Measurements from ENCODE around the gene NR5A2. TPM values are rescaled to one million over a fixed set of nuclear protein-coding genes. Genes with fewer than 3 reads are reported as not detected.

NR5A2 gene
- total and polyA plus RNA-seq, 7 donors: 0.49 to 13.8 (median 1.9) TPM

- H3K27ac ChIP-seq: no peak overlapping the region
- H3K4me1 ChIP-seq: no peaks in the 10 kb centered on the region
- intact Hi-C loops (cut with DNase I): no loop called here
- no peaks in the 10 kb centered on the region for H3K36me3 ChIP-seq
- no peaks in the 10 kb centered on the region for H3K9me3 ChIP-seq
- no peak for DNase-seq
- H3K4me3 ChIP-seq: no peak overlapping the region
- 8 to 45% methylated on average over 1 of the region's 1 CpG for WGBS, 2 donors
- TF ChIP-seq POLR2AphosphoS5 (IDR thresholded peaks at IDR 0.05) (no peak), POLR2A (IDR thresholded peaks at IDR 0.05) (no peak), CTCF (IDR thresholded peaks at IDR 0.05) (no peak)
- no peaks in the 10 kb centered on the region for H3K27me3 ChIP-seq
Measured at GRCh38 chr1:200103966-200104583, 76.6 kb downstream of the NR5A2 start.

GRCh38 chr1:200107004-200107470 is 79.5 kb downstream of the NR5A2 start:
- 21 to 57% methylated on average over 8 of the region's 8 CpGs for WGBS, 2 donors
- no peaks in the 10 kb centered on the region for H3K9me3 ChIP-seq
- intact Hi-C loops (cut with DNase I): no loop called here
- no peak overlapping the region for H3K27ac ChIP-seq
- no peak overlapping the region for H3K4me3 ChIP-seq
- DNase-seq: no peak
- H3K36me3 ChIP-seq: no peaks in the 10 kb centered on the region
- H3K27me3 ChIP-seq: no peaks in the 10 kb centered on the region
- TF ChIP-seq EP300 (IDR thresholded peaks at IDR 0.05) (no peak), POLR2AphosphoS5 (IDR thresholded peaks at IDR 0.05) (no peak), CTCF (IDR thresholded peaks at IDR 0.05) (no peak), POLR2A (IDR thresholded peaks at IDR 0.05) (no peak)
- no peaks in the 10 kb centered on the region for H3K4me1 ChIP-seq

- 0% methylated on average over 1 of the region's 1 CpG for WGBS, 2 donors
Measured at GRCh38 chr1:200108659-200109058, 81.1 kb downstream of the NR5A2 start.

GRCh38 chr1:200112290-200112689 is 84.8 kb downstream of the NR5A2 start:
- H3K9me3 ChIP-seq: no peaks in the 10 kb centered on the region
- no peak overlapping the region for H3K4me3 ChIP-seq
- H3K27me3 ChIP-seq: no peaks in the 10 kb centered on the region
- WGBS, 2 donors: 76 to 87% methylated on average over 3 of the region's 3 CpGs
- TF ChIP-seq EP300 (IDR thresholded peaks at IDR 0.05): no peak
- TF ChIP-seq POLR2AphosphoS5 (IDR thresholded peaks at IDR 0.05): no peak
- intact Hi-C loops (cut with DNase I): no loop called here
- no peak overlapping the region for H3K27ac ChIP-seq
- no peak for DNase-seq
- no peaks in the 10 kb centered on the region for H3K36me3 ChIP-seq
- no peaks in the 10 kb centered on the region for H3K4me1 ChIP-seq

More at GRCh38 chr1:200108659-200109058, 81.1 kb downstream of the NR5A2 start:
- no peak overlapping the region for H3K4me3 ChIP-seq
- no peak overlapping the region for H3K27ac ChIP-seq
- H3K36me3 ChIP-seq: no peaks in the 10 kb centered on the region
- H3K9me3 ChIP-seq: no peaks in the 10 kb centered on the region
- no peaks in the 10 kb centered on the region for H3K4me1 ChIP-seq
- DNase-seq: no peak
- TF ChIP-seq EP300 (IDR thresholded peaks at IDR 0.05) (no peak), POLR2A (IDR thresholded peaks at IDR 0.05) (no peak), POLR2AphosphoS5 (IDR thresholded peaks at IDR 0.05) (no peak), CTCF (IDR thresholded peaks at IDR 0.05) (no peak)
- intact Hi-C loops (cut with DNase I): no loop called here
- H3K27me3 ChIP-seq: no peaks in the 10 kb centered on the region

- Histone ChIP-seq H3K36me3 (no peaks in the 10 kb centered on the region), H3K27me3 (no peaks in the 10 kb centered on the region), H3K4me1 (no peaks in the 10 kb centered on the region), H3K9me3 (no peaks in the 10 kb centered on the region), H3K27ac (no peak overlapping the region), H3K4me3 (no peak overlapping the region)
- intact Hi-C loops (cut with DNase I): no loop called here
- no peak for DNase-seq
- WGBS, 2 donors: 17 to 51% methylated on average over 1 of the region's 1 CpG
- TF ChIP-seq CTCF (IDR thresholded peaks at IDR 0.05) (no peak), POLR2A (IDR thresholded peaks at IDR 0.05) (no peak), POLR2AphosphoS5 (IDR thresholded peaks at IDR 0.05) (no peak), EP300 (IDR thresholded peaks at IDR 0.05) (no peak)
Measured at GRCh38 chr1:200115532-200115931, 88.0 kb downstream of the NR5A2 start.
